GM21390 (cell line): ENCODE measurements around the gene EXOC3.
"Not testable (repeated sequence)": the region's sequence is repeated elsewhere in the genome, so short reads cannot be mapped to it uniquely, and the experiment has no call there.

Experiments
- ATAC-seq: cut with Tn5 transposase; IDR thresholded peaks from one replicate; pipeline ENCODE4 v1.9.1; 2021; ENCODE audit not compliant: unreplicated experiment

EXOC3 gene

GRCh38 chr5:484556-484955, 41.6 kb downstream of the EXOC3 start:
- no peak for ATAC-seq

- no peak for ATAC-seq
Measured at GRCh38 chr5:485113-485945, 42.4 kb downstream of the EXOC3 start.

GRCh38 chr5:485946-486491, 43.0 kb downstream of the EXOC3 start:
- ATAC-seq, result no peak

- ATAC-seq, result not testable (repeated sequence)
Measured at GRCh38 chr5:486597-486996, 43.6 kb downstream of the EXOC3 start.

GRCh38 chr5:488241-488640, 45.3 kb downstream of the EXOC3 start:
- ATAC-seq, result no peak

GRCh38 chr5:488744-489688, 46.0 kb downstream of the EXOC3 start:
- ATAC-seq, result no peak

GRCh38 chr5:489689-490080, 46.7 kb downstream of the EXOC3 start:
- no peak for ATAC-seq

- ATAC-seq, result no peak
Measured at GRCh38 chr5:490116-491106, 47.4 kb downstream of the EXOC3 start.

- no peak for ATAC-seq
Measured at GRCh38 chr5:491119-491855, 48.3 kb downstream of the EXOC3 start.

- no peak for ATAC-seq
Measured at GRCh38 chr5:491856-492155, 48.8 kb downstream of the EXOC3 start.

- no peak for ATAC-seq
Measured at GRCh38 chr5:492314-492893, 49.4 kb downstream of the EXOC3 start.

- ATAC-seq, result no peak
Measured at GRCh38 chr5:493119-493701, 50.2 kb downstream of the EXOC3 start.

GRCh38 chr5:493758-494157, 50.8 kb downstream of the EXOC3 start:
- ATAC-seq, result no peak

- ATAC-seq, result no peak
Measured at GRCh38 chr5:494667-495255, 51.8 kb downstream of the EXOC3 start.

- no peak for ATAC-seq
Measured at GRCh38 chr5:496028-496427, 53.1 kb downstream of the EXOC3 start.

GRCh38 chr5:497090-497700, 54.2 kb downstream of the EXOC3 start:
- ATAC-seq, result no peak

GRCh38 chr5:497871-498509, 55.0 kb downstream of the EXOC3 start:
- no peak for ATAC-seq
